OCI-LY1 (cell line): ENCODE data around the gene PPP1R7.

Source experiments
- CTCF ChIP-seq: fragments of 200-600 bp; sonication (generic), shearing (Covaris generic); IDR thresholded peaks from 2 replicates; pipeline ENCODE4 v1.5.1; 2017; ENCODE audit warnings: mild to moderate bottlenecking, antibody characterized with exemption, low read length, moderate library complexity, mixed read lengths
- EZH2 ChIP-seq: fragments of 200-600 bp; sonication (generic), shearing (Covaris generic); IDR thresholded peaks from 2 replicates; pipeline ENCODE4 v1.8.0; 2017; ENCODE audit warnings: borderline replicate concordance, mixed run types, mild to moderate bottlenecking, antibody characterized with exemption, low read length, moderate library complexity, mixed read lengths

- TF ChIP-seq CTCF (no peak), EZH2 (no peak)
These were observed 23.5 kb upstream of the PPP1R7 start for GRCh38 chr2:241126771-241127202.
